ENCODE data around the gene PRKAB2.

PRKAB2 gene

DNA sequence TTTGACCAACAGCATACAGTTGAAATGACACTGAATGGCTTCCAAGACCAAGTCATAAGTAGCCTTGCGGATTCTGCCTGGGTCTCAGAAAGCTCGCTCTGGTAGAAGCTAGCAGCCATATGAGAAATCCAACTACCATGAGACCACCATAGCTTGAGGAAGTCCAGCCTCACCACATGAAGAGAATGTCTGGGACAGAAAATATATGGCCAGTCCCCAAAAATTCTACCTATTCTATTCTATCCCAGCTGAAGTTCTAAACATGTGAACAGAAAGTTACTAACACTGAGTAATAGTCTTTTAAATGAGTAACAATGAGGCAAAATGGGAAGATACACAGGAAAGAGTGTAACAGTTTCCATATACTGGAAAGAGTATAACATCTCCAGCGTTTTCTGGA is 43.9 kb upstream of the PRKAB2 start:
- no peaks in the 10 kb centered on the region for H3K9me2 ChIP-seq (ENCODE audit: low read depth, low read length)
- no peaks in the 10 kb centered on the region for H3K79me2 ChIP-seq (ENCODE audit: insufficient read depth, low read length)
- no peak overlapping the region for H3K4me2 ChIP-seq (ENCODE audit: low read length)
- H3K27ac ChIP-seq (ENCODE audit: low read depth, low read length, poor library complexity, severe bottlenecking) = no peak overlapping the region
- TF ChIP-seq EZH2 (IDR thresholded peaks at IDR 0.05; ENCODE audit: borderline replicate concordance, low read length) = no peak
- TF ChIP-seq, protein P1, sequence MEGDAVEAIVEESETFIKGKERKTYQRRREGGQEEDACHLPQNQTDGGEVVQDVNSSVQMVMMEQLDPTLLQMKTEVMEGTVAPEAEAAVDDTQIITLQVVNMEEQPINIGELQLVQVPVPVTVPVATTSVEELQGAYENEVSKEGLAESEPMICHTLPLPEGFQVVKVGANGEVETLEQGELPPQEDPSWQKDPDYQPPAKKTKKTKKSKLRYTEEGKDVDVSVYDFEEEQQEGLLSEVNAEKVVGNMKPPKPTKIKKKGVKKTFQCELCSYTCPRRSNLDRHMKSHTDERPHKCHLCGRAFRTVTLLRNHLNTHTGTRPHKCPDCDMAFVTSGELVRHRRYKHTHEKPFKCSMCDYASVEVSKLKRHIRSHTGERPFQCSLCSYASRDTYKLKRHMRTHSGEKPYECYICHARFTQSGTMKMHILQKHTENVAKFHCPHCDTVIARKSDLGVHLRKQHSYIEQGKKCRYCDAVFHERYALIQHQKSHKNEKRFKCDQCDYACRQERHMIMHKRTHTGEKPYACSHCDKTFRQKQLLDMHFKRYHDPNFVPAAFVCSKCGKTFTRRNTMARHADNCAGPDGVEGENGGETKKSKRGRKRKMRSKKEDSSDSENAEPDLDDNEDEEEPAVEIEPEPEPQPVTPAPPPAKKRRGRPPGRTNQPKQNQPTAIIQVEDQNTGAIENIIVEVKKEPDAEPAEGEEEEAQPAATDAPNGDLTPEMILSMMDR (IDR thresholded peaks at IDR 0.05; ENCODE audit: low read length) = no peak
- no peak overlapping the region for H3K9ac ChIP-seq (ENCODE audit: low read length)
- no peak overlapping the region for H3K4me3 ChIP-seq (ENCODE audit: low read depth, low read length, poor library complexity, severe bottlenecking)
- no peaks in the 10 kb centered on the region for H3K27me3 ChIP-seq (ENCODE audit: insufficient read depth, low read length)
- no peaks in the 10 kb centered on the region for H3K36me3 ChIP-seq (ENCODE audit: insufficient read depth, low read length)
- H4K20me1 ChIP-seq (ENCODE audit: insufficient read depth, low read length) = no peaks in the 10 kb centered on the region
- no peaks in the 10 kb centered on the region for H3K9me3 ChIP-seq (ENCODE audit: low read length)
- H3F3A ChIP-seq (ENCODE audit: insufficient read depth, low read length) = no peaks in the 10 kb centered on the region
- H2AFZ ChIP-seq (ENCODE audit: low read length) = no peak overlapping the region
- no peaks in the 10 kb centered on the region for H3K4me1 ChIP-seq (ENCODE audit: insufficient read depth, low read length, severe bottlenecking)

DNA sequence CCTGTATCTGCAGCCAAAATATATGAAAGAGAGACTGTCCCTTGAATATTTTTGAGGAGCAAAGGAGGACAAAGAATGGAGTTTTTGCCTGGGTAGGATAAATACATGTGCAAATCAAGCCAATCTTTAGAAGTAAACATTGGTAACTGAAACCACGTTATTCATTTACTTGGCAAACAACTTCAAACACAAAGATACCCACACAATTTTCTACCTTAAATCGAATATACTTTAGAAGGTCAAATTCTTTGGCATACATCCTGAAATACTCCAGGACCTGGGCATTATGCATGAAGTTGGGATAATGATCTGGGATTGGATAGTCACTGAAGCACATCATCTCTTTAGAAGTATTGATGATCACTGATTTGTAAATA is 43.3 kb upstream of the PRKAB2 start:
- no peak overlapping the region for H3K4me2 ChIP-seq (ENCODE audit: low read length)
- H3K9ac ChIP-seq (ENCODE audit: low read length) = no peak overlapping the region

DNA sequence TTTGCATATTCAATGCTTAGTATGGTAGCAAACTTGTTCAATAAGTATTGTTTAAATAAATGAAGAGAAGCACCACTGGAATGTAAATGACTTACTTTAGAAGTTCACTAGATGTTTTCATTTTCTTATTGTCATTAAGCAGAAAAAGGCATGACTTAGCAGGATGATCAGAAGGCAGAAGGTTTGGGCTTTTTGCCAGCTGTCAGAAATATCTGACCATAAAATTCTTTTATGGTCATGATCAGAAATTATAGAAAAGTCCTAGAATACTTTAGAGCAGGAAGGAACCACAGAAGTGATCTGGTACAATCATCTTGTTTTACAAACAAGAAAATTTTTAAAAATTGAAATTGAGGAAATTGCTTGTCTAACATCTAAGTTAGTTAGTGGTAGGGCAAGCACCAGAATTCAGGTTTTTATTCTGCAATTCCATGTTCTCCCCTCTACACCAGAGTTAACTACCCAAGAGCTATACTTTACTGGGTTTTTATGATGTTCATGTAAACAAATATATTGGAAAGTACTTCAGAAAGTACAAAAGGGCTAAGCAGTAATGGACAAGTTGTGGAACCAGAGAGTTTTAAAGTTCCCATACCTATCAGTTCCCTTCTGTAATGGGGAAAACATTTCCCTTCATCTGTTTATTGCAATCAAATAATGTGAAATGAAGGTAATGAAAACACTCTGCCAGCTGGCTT is 42.7 kb upstream of the PRKAB2 start:
- no peaks in the 10 kb centered on the region for H4K20me1 ChIP-seq (ENCODE audit: insufficient read depth, low read length)
- H3K4me2 ChIP-seq (ENCODE audit: low read length) = no peak overlapping the region
- no peaks in the 10 kb centered on the region for H3K9me2 ChIP-seq (ENCODE audit: low read depth, low read length)
- no peak overlapping the region for H2AFZ ChIP-seq (ENCODE audit: low read length)
- H3K79me2 ChIP-seq (ENCODE audit: insufficient read depth, low read length) = no peaks in the 10 kb centered on the region
- H3F3A ChIP-seq (ENCODE audit: insufficient read depth, low read length) = no peaks in the 10 kb centered on the region
- H3K9ac ChIP-seq (ENCODE audit: low read length) = no peak overlapping the region
- no peaks in the 10 kb centered on the region for H3K27me3 ChIP-seq (ENCODE audit: insufficient read depth, low read length)
- no peaks in the 10 kb centered on the region for H3K4me1 ChIP-seq (ENCODE audit: insufficient read depth, low read length, severe bottlenecking)
- H3K4me3 ChIP-seq (ENCODE audit: low read depth, low read length, poor library complexity, severe bottlenecking) = no peak overlapping the region
- H3K27ac ChIP-seq (ENCODE audit: low read depth, low read length, poor library complexity, severe bottlenecking) = no peak overlapping the region
- no peaks in the 10 kb centered on the region for H3K36me3 ChIP-seq (ENCODE audit: insufficient read depth, low read length)
- no peaks in the 10 kb centered on the region for H3K9me3 ChIP-seq (ENCODE audit: low read length)
- no peak for TF ChIP-seq EZH2 (IDR thresholded peaks at IDR 0.05; ENCODE audit: borderline replicate concordance, low read length)
- TF ChIP-seq, protein P1 (IDR thresholded peaks at IDR 0.05; ENCODE audit: low read length) = no peak

More for the DNA sequence above, 43.3 kb upstream of the PRKAB2 start:
- H3F3A ChIP-seq (ENCODE audit: insufficient read depth, low read length) = no peaks in the 10 kb centered on the region
- H3K27ac ChIP-seq (ENCODE audit: low read depth, low read length, poor library complexity, severe bottlenecking) = no peak overlapping the region
- H3K36me3 ChIP-seq (ENCODE audit: insufficient read depth, low read length) = no peaks in the 10 kb centered on the region
- H4K20me1 ChIP-seq (ENCODE audit: insufficient read depth, low read length) = no peaks in the 10 kb centered on the region
- no peaks in the 10 kb centered on the region for H3K9me3 ChIP-seq (ENCODE audit: low read length)
- no peak overlapping the region for H3K4me3 ChIP-seq (ENCODE audit: low read depth, low read length, poor library complexity, severe bottlenecking)
- no peaks in the 10 kb centered on the region for H3K9me2 ChIP-seq (ENCODE audit: low read depth, low read length)
- TF ChIP-seq EZH2 (IDR thresholded peaks at IDR 0.05; ENCODE audit: borderline replicate concordance, low read length) = no peak
- TF ChIP-seq, protein P1 (IDR thresholded peaks at IDR 0.05; ENCODE audit: low read length) = no peak
- H3K79me2 ChIP-seq (ENCODE audit: insufficient read depth, low read length) = no peaks in the 10 kb centered on the region
- no peaks in the 10 kb centered on the region for H3K4me1 ChIP-seq (ENCODE audit: insufficient read depth, low read length, severe bottlenecking)
- H3K27me3 ChIP-seq (ENCODE audit: insufficient read depth, low read length) = no peaks in the 10 kb centered on the region
- H2AFZ ChIP-seq (ENCODE audit: low read length) = no peak overlapping the region

Measured in OCI-LY1 (cell line).